Smooth muscle cell of the brain vasculature (primary cell): ENCODE results near the gene ATP6AP1.
A peak's percentile ranks its signal among the peaks of the same experiment; 100 is the strongest.
"Not testable (repeated sequence)": the region's sequence is repeated elsewhere in the genome, so short reads cannot be mapped to it uniquely, and the experiment has no call there.

ENCODE experiments used
- DNase-seq: peaks from one replicate; pipeline ENCODE4 v3.0.0-alpha.2; 2012; ENCODE audit warnings: low read depth, low spot score

The ATP6AP1 gene

GRCh38 chrX:154398668-154399526, 29.6 kb upstream of the ATP6AP1 start:
- peak; percentile 61 for DNase-seq

DNA sequence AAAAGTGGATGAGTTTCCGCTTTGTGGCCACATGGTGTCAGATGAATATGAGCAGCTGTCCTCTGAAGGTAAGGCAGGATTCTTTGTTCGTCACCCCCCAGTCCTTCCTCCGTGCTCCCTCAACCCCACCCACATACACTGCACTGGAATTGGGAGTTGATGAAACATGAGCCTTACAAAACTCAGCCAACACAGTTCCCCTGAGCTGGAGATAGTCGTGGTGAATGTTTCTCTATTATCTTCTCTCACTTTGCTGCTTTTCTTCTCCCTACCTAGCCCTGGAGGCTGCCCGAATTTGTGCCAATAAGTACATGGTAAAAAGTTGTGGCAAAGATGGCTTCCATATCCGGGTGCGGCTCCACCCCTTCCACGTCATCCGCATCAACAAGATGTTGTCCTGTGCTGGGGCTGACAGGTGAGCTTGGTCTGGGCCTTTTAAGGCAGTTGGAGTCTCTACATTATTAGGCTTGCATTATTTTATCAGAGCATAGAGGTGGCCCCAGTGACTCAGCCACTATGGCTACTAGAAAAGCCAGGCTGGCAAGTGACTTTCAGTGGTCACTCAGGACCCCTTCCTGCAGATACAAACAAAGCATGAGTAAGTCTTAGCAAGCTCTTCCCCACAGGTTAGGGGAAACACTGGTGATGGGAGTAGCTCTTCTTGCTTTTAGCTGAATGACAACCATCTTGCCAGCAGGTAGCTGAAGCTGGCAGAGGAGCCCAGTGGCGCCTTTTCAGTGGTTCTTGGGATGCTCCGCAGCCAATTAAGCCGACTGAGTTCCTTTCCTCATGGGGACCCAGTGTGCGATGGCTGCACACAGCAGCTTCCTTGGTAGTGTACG, 28.7 kb upstream of the ATP6AP1 start:
- no peak for DNase-seq

DNA sequence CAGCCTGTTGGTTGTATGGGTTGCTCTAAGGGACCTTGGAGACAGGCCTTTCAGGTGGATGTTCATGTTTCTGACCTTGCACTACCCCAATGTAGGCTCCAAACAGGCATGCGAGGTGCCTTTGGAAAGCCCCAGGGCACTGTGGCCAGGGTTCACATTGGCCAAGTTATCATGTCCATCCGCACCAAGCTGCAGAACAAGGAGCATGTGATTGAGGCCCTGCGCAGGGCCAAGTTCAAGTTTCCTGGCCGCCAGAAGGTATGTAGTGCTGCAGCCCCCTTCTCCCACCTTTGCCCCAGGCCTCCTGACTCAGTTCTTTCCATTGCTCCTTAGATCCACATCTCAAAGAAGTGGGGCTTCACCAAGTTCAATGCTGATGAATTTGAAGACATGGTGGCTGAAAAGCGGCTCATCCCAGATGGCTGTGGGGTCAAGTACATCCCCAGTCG, 28.1 kb upstream of the ATP6AP1 start:
- DNase-seq = not testable (repeated sequence)

GRCh38 chrX:154401045-154401799, 27.3 kb upstream of the ATP6AP1 start:
- no peak for DNase-seq

- no peak for DNase-seq
Measured at GRCh38 chrX:154401918-154402621, 26.4 kb upstream of the ATP6AP1 start.

DNA sequence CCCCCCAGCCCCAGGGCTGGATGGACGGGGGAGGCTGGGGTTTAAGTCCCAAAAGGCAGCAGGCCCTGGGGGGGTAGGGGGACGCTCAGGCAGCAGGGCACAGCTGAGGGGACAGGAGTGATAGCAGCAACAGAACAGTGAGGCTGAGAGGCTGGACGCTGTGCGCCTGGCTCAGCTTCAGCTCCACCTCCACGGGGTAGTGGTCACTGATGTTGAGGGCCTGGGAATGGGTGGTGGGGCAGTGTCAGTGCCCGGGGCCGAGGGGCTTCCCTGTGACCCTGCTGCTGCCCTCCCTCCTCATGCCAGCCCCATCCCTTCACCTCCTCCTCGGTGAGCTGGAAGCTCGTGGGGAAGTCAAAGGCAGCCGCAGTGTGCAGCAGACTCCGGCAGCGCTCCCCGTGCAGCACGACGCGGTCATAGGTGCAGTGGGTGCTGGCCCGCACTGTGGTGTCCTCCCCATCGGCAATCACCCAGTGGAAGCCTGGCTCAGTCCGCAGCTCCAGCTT, 25.8 kb upstream of the ATP6AP1 start:
- no peak for DNase-seq

GRCh38 chrX:154403192-154403591, 25.3 kb upstream of the ATP6AP1 start:
- no peak for DNase-seq

DNA sequence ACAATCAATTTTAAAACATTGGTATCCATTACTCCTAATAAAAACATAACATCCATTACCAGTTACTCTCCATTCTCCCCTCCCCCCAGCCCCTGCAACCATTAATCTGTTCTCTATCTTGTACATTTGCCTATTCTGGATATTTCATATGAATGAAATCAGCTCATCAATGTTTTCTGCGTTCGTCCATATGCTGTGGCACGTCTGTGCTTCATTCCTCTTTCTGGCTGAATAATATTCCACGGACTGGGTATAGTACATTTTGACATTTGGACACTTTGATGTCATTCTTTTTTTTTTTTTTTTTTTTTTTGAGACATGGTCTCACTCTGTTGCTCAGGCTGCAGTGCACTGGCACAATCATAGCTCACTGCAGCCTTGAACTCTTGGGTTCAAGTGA, 24.6 kb upstream of the ATP6AP1 start:
- no peak for DNase-seq

GRCh38 chrX:154404625-154405192, 23.8 kb upstream of the ATP6AP1 start:
- no peak for DNase-seq

- no peak for DNase-seq
Measured at GRCh38 chrX:154408659-154409221, 19.7 kb upstream of the ATP6AP1 start.

GRCh38 chrX:154409222-154409871, 19.1 kb upstream of the ATP6AP1 start, which contains the start of gene DNASE1L1:
Gene DNASE1L1 (minus strand): TSS chrX:154409254. CDS start chrX:154405568, 3,686 bp downstream.
- DNase-seq = peak; percentile 69

DNA sequence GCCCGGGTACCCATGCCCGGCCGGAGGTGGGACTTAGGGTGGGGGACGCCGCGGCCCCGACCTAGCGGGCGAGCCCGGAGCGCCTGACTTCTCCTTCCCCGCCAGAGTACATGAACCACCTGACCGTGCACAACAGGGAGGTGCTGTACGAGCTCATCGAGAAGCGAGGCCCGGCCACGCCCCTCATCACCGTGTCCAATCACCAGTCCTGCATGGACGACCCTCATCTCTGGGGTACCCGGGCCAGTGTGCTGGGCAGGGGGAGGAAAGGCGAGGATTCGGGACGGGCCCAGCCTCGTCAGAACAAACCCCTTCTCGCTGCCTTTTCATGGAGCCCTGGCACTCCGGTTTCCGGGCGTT, 16.5 kb upstream of the ATP6AP1 start:
- DNase-seq = no peak

DNA sequence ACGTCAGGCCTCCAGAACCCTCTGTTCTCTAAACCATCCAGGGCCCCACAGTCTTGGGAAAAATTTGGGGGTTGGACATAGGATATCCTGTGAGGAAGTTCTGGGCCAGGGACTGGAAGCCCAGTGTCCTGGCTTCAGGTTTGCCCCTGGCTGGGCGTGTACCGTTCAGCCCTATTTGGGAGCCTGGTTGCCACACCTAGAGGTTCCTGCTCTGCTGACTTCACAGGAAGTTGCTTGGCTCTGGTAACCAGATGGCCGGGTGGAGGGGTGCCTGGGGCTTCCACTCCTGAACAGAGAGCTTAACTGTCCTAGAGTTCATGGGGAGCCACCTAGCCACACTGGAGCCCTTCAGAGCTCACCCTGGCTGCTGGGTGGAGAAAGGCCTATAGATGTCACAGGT, 16.0 kb upstream of the ATP6AP1 start:
- no peak for DNase-seq

DNA sequence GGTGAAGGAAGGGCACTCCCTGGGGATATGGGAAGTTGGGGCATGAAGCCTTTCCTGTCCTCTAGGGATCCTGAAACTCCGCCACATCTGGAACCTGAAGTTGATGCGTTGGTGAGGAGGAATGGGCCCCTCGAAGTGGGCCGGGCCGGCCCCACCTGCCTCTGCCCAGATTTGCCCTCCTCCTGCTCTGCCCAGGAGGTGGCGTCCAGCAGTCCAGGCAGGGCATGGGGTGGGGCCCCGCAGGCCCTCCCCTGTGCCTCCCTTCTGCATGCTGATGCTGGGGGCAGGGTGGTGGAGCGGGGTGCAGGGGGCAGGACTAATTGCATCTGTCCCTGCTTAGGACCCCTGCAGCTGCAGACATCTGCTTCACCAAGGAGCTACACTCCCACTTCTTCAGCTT, 15.3 kb upstream of the ATP6AP1 start:
- DNase-seq = no peak

GRCh38 chrX:154417157-154417556, 11.3 kb upstream of the ATP6AP1 start:
- no peak for DNase-seq

- DNase-seq = no peak
Measured at GRCh38 chrX:154419189-154419588, 9.3 kb upstream of the ATP6AP1 start.

- DNase-seq = no peak
Measured at GRCh38 chrX:154419688-154420401, 8.6 kb upstream of the ATP6AP1 start.

- no peak for DNase-seq
Measured at GRCh38 chrX:154420402-154420756, 8.1 kb upstream of the ATP6AP1 start.
